Astrocyte (in vitro differentiated cells and primary cell): ENCODE data around the gene SNX22.

Source experiments
- EZH2 ChIP-seq: IDR thresholded peaks from 2 replicates; pipeline ENCODE4 v1.6.1; 2012; ENCODE audit warnings: mild to moderate bottlenecking, low read length, inconsistent platforms; ENCODE audit not compliant: insufficient read depth
- TF ChIP-seq, protein P1 (sequence below): IDR thresholded peaks from 2 replicates; pipeline ENCODE4 v1.5.1; 2011; ENCODE audit warnings: low read depth, mild to moderate bottlenecking, inconsistent platforms, low read length, moderate library complexity; ENCODE audit not compliant: insufficient read depth

DNA sequence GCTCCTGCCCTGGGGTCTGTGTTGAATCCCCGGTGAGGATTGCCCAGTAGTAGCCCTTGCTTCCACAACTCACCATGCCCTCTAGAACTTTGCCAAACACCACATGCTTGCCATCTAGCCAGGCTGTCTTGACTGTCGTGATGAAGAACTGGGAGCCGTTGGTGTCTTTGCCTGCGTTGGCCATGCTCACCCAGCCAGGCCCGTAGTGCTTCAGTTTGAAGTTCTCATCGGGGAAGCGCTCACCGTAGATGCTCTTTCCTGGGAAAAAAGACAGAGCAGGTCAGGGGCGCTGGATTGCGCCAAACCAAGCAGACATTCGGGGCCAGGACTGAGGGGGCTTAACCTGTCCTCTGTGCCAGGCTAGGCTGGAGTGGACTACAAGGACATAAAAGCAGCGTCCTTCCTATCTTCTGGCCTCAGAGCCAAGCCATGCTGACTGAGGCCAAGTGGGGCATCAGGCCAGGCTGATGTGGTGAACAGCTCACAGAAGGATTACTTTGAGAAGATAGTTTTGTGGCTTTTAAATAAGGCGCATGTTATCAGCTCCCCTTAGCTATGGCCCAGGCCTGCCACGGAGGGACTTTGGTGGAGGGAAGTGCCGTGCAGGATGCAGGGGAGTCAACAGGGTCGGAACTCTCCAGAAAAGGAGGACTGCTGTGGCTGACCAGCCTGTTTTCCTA is 5.3 kb downstream of the SNX22 start:
- TF ChIP-seq EZH2, result no peak
- TF ChIP-seq, protein P1, sequence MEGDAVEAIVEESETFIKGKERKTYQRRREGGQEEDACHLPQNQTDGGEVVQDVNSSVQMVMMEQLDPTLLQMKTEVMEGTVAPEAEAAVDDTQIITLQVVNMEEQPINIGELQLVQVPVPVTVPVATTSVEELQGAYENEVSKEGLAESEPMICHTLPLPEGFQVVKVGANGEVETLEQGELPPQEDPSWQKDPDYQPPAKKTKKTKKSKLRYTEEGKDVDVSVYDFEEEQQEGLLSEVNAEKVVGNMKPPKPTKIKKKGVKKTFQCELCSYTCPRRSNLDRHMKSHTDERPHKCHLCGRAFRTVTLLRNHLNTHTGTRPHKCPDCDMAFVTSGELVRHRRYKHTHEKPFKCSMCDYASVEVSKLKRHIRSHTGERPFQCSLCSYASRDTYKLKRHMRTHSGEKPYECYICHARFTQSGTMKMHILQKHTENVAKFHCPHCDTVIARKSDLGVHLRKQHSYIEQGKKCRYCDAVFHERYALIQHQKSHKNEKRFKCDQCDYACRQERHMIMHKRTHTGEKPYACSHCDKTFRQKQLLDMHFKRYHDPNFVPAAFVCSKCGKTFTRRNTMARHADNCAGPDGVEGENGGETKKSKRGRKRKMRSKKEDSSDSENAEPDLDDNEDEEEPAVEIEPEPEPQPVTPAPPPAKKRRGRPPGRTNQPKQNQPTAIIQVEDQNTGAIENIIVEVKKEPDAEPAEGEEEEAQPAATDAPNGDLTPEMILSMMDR, result no peak
